Measurements from ENCODE around the gene SNAPC2.

The SNAPC2 gene

GRCh38 chr19:7971553-7972520 lies 51.7 kb downstream of the SNAPC2 start:
- DNase-seq, result no peak
